ENCODE measurements around the gene LIN37. TPM values are rescaled to one million over a fixed set of nuclear protein-coding genes. Genes with fewer than 3 reads are reported as not detected.

Gene LIN37
- total and polyA plus RNA-seq, 4 donors: 4.4 to 16.2 (median 13.8) TPM

DNA sequence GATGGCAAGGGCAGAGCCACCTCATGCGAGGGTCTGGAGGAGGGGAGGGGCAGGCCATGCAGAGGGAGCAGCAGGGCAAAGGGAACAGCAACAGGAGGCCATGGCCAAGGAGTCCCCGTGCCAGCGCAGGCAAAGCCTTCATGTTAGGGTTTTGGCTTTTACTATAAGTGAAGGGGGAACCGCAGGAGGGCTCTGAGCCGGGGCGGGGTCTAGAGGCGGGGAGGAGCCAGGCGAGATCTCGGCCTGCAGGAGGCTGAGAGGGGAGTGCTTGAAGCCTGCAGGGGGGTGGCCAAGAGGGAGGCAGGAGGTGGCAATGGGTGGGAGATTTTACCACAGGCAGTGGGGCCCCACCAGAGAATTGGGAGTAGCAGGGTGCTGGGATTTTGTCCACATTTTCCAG, 33.3 kb downstream of the LIN37 start:
- no peak overlapping the region for H3K4me3 ChIP-seq
- no peaks in the 10 kb centered on the region for H3K27me3 ChIP-seq (ENCODE audit: control insufficient read depth in 3 of 3, insufficient read depth in 3 of 3, low read length in 2 of 3)
- DNase-seq (no peak), ATAC-seq (ENCODE audit: insufficient read depth, low FRiP score) (no peak)
- TF ChIP-seq CTCF (IDR thresholded peaks at IDR 0.05; ENCODE audit: control extremely low read depth, extremely low read depth): no peak
- no peaks in the 10 kb centered on the region for H3K9me3 ChIP-seq (ENCODE audit: control insufficient read depth in 4 of 4, insufficient read depth in 3 of 4, low read length in 3 of 4)
- H3K9ac ChIP-seq (ENCODE audit: insufficient read depth in 1 of 2, low read length in 2 of 2): no peak overlapping the region
- peaks cover 0 to 45% (median 28%) of the 10 kb centered on the region in 4 donors for H3K36me3 ChIP-seq (ENCODE audit: control insufficient read depth in 4 of 4, insufficient read depth in 4 of 4, low read length in 4 of 4)
- WGBS, 2 donors: 85 to 92% methylated on average over 9 of the region's 9 CpGs
- no peak overlapping the region for H3K27ac ChIP-seq (ENCODE audit: low read depth in 1 of 2, low read length in 1 of 2)
- peaks cover 0 to 8% (median under 1%) of the 10 kb centered on the region in 5 donors for H3K4me1 ChIP-seq (ENCODE audit: control insufficient read depth in 5 of 5, insufficient read depth in 5 of 5, low read length in 5 of 5)

DNA sequence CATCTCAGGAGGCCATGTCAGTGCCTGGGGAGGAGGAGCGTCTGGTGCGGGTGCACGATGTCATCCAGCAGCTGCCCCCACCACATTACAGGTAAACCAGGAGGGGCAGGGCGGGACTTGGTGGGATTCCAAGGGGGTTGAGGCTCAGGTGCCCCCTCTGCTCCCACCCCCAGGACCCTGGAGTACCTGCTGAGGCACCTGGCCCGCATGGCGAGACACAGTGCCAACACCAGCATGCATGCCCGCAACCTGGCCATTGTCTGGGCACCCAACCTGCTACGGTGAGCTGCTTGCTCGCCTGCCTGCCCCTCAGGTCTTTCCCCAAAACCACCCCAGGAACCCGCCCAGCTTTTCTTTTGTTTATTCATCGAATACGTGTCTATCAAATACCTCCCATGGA, 34.2 kb downstream of the LIN37 start:
- no peak for DNase-seq
- no peak for TF ChIP-seq CTCF (IDR thresholded peaks at IDR 0.05; ENCODE audit: control extremely low read depth, extremely low read depth)

DNA sequence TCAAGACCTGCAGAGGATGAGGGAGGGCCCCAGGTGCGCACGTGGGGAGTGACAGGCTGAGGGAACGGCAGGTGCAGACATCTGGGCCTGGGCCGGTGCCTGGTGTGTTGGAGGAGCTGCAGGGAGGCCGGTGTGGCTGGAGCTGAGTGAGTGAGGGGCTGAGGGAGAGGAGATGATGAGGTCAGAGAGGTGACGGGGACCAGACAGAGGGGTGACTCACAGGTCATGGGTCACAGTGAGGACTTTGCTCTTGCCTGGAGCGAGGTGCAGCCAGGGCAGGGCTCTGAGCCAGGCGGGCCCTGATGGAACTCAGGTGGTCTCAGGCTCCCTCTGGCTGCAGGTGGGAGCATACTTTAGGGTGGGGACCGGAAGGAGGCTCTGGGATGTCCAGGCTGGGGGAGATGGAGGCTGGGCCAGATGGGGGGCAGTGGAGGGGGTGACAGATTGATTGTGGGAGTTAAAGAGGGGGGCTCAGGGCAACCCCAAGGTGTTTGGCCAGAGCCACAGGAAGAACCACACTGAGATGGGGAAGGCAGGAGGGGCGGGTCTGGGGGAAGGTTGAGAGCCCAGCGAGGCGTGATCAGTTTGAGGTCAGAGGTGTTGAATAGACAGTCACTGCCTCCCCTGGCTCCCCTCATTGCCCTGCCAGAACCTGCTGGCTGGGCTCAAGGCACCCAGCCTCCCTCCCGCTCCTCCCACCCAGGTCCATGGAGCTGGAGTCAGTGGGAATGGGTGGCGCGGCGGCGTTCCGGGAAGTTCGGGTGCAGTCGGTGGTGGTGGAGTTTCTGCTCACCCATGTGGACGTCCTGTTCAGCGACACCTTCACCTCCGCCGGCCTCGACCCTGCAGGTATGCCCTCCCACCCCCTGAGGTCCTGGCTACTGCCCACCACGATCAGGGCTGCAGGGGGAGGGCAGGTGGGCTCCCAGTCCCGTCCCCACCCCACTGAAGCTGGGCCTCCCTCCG, 35.4 kb downstream of the LIN37 start:
- Histone ChIP-seq H3K9ac (ENCODE audit: insufficient read depth in 1 of 2, low read length in 2 of 2) (no peak overlapping the region), H3K4me3 (no peak overlapping the region), H3K4me1 (ENCODE audit: control insufficient read depth in 5 of 5, insufficient read depth in 5 of 5, low read length in 5 of 5) (no peaks in the 10 kb centered on the region), H3K36me3 (ENCODE audit: control insufficient read depth in 4 of 4, insufficient read depth in 4 of 4, low read length in 4 of 4) (peaks cover 0 to 36% (median 26%) of the 10 kb centered on the region in 4 donors), H3K27ac (ENCODE audit: low read depth in 1 of 2, low read length in 1 of 2) (no peak overlapping the region), H3K27me3 (ENCODE audit: control insufficient read depth in 3 of 3, insufficient read depth in 3 of 3, low read length in 2 of 3) (no peaks in the 10 kb centered on the region), H3K9me3 (ENCODE audit: control insufficient read depth in 4 of 4, insufficient read depth in 3 of 4, low read length in 3 of 4) (no peaks in the 10 kb centered on the region)
- no peak for TF ChIP-seq CTCF (IDR thresholded peaks at IDR 0.05; ENCODE audit: control extremely low read depth, extremely low read depth)
- 91% methylated on average over 26 to 28 of the region's 28 CpGs for WGBS, 2 donors
- DNase-seq: no peak
- no peak for ATAC-seq (ENCODE audit: insufficient read depth, low FRiP score)

More for the DNA sequence above, 34.2 kb downstream of the LIN37 start:
- 95 to 96% methylated on average over 12 of the region's 12 CpGs for WGBS, 2 donors
- Histone ChIP-seq H3K9ac (ENCODE audit: insufficient read depth in 1 of 2, low read length in 2 of 2) (no peak overlapping the region), H3K9me3 (ENCODE audit: control insufficient read depth in 4 of 4, insufficient read depth in 3 of 4, low read length in 3 of 4) (no peaks in the 10 kb centered on the region), H3K4me1 (ENCODE audit: control insufficient read depth in 5 of 5, insufficient read depth in 5 of 5, low read length in 5 of 5) (no peaks in the 10 kb centered on the region), H3K36me3 (ENCODE audit: control insufficient read depth in 4 of 4, insufficient read depth in 4 of 4, low read length in 4 of 4) (peaks cover 0 to 44% (median 28%) of the 10 kb centered on the region in 4 donors), H3K4me3 (no peak overlapping the region), H3K27ac (ENCODE audit: low read depth in 1 of 2, low read length in 1 of 2) (no peak overlapping the region), H3K27me3 (ENCODE audit: control insufficient read depth in 3 of 3, insufficient read depth in 3 of 3, low read length in 2 of 3) (no peaks in the 10 kb centered on the region)
- no peak for ATAC-seq (ENCODE audit: insufficient read depth, low FRiP score)

Data from lung (tissue), 12 donors.